ENCODE measurements around the gene RPL28.

DNA sequence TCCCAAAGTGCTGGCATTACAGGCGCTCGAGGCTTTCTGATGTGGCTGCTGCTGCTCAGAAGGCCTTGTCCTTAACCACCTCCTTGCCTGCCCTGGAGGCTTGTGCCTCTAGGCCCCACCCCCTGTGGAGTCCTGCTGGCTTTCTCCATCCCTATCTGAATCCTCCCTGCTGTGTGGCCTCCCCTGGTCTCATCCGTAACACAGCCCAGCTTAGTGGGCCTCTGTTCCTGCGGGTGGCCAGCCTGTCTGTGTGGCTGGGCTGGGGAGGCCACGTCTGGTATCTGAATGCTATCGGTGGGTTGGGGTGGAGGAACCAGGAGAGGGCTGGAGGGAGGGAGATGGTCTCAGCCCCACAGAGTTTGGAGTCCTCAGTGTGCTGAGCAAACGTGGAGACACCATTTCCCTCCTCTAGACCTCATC is 4.7 kb downstream of the RPL28 start:
- TF ChIP-seq, protein P1, sequence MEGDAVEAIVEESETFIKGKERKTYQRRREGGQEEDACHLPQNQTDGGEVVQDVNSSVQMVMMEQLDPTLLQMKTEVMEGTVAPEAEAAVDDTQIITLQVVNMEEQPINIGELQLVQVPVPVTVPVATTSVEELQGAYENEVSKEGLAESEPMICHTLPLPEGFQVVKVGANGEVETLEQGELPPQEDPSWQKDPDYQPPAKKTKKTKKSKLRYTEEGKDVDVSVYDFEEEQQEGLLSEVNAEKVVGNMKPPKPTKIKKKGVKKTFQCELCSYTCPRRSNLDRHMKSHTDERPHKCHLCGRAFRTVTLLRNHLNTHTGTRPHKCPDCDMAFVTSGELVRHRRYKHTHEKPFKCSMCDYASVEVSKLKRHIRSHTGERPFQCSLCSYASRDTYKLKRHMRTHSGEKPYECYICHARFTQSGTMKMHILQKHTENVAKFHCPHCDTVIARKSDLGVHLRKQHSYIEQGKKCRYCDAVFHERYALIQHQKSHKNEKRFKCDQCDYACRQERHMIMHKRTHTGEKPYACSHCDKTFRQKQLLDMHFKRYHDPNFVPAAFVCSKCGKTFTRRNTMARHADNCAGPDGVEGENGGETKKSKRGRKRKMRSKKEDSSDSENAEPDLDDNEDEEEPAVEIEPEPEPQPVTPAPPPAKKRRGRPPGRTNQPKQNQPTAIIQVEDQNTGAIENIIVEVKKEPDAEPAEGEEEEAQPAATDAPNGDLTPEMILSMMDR (IDR thresholded peaks at IDR 0.05) = no peak
- no peak for TF ChIP-seq POLR2A (IDR thresholded peaks at IDR 0.05)
